Amniotic epithelial cell (primary cell): ENCODE results near the gene AEN.
A peak's percentile ranks its signal among the peaks of the same experiment; 100 is the strongest.

Experiments used
- DNase-seq: peaks from one replicate; pipeline ENCODE4 v3.0.0-alpha.2; 2010; ENCODE audit warnings: low read depth

The AEN gene

GRCh38 chr15:88650556-88650955, 29.4 kb downstream of the AEN start:
- DNase-seq = no peak

- DNase-seq = no peak
These were observed 30.1 kb downstream of the AEN start for GRCh38 chr15:88651136-88651732.

GRCh38 chr15:88651971-88652370, 30.8 kb downstream of the AEN start:
- no peak for DNase-seq

- DNase-seq = no peak
These were observed 31.5 kb downstream of the AEN start for GRCh38 chr15:88652456-88653199.

- DNase-seq = no peak
These were observed 32.3 kb downstream of the AEN start for GRCh38 chr15:88653200-88654064.

- no peak for DNase-seq
These were observed 33.4 kb downstream of the AEN start for GRCh38 chr15:88654430-88655102.

- no peak for DNase-seq
These were observed 34.0 kb downstream of the AEN start for GRCh38 chr15:88655103-88655553.

GRCh38 chr15:88655800-88656488, 34.8 kb downstream of the AEN start:
- DNase-seq = no peak

- no peak for DNase-seq
These were observed 35.7 kb downstream of the AEN start for GRCh38 chr15:88656760-88657221.

- peak; percentile 21 for DNase-seq
These were observed 36.4 kb downstream of the AEN start for GRCh38 chr15:88657326-88658069.

- DNase-seq = no peak
These were observed 37.2 kb downstream of the AEN start for GRCh38 chr15:88658070-88658965.

- DNase-seq = no peak
These were observed 38.1 kb downstream of the AEN start for GRCh38 chr15:88658972-88659931.

GRCh38 chr15:88661041-88661700, 40.0 kb downstream of the AEN start:
- no peak for DNase-seq

GRCh38 chr15:88661761-88662556, 40.8 kb downstream of the AEN start:
- DNase-seq = no peak

GRCh38 chr15:88663141-88663621, 42.0 kb downstream of the AEN start:
- DNase-seq = no peak

- DNase-seq = peak; percentile 16
These were observed 43.1 kb downstream of the AEN start for GRCh38 chr15:88664151-88664778.
